GM12891 (cell line): Measurements from ENCODE around the gene LYAR.
A peak's percentile ranks its signal among the peaks of the same experiment; 100 is the strongest.
"Not testable (repeated sequence)": the region's sequence is repeated elsewhere in the genome, so short reads cannot be mapped to it uniquely, and the experiment has no call there.

ENCODE experiments used
- DNase-seq: peaks from one replicate; pipeline ENCODE4 v3.0.0; 2011; ENCODE audit warnings: low spot score; ENCODE audit not compliant: insufficient read length
- FAIRE-seq: peaks from 2 replicates; lab custom pipeline; 2011; peaks lifted over from hg19 to GRCh38; lab: Jason Lieb, UNC
- PAX5 ChIP-seq: IDR thresholded peaks from 2 replicates; pipeline ENCODE4 v1.6.1; 2011; ENCODE audit warnings: low read length, moderate library complexity, mild to moderate bottlenecking; ENCODE audit not compliant: insufficient read depth, severe bottlenecking
- POLR2A ChIP-seq: IDR thresholded peaks from 2 replicates; pipeline ENCODE4 v1.6.1; 2011; ENCODE audit warnings: low read depth, low read length, control low read depth
- POLR2AphosphoS5 ChIP-seq: IDR thresholded peaks from 2 replicates; pipeline ENCODE4 v1.6.1; 2011; ENCODE audit warnings: low read depth, low read length, control low read depth
- POU2F2 ChIP-seq: IDR thresholded peaks from 2 replicates; pipeline ENCODE4 v1.6.1; 2011; ENCODE audit warnings: low read depth, mild to moderate bottlenecking, control low read depth, low read length, moderate library complexity
- SPI1 ChIP-seq: IDR thresholded peaks from 2 replicates; pipeline ENCODE4 v1.6.1; 2011; ENCODE audit warnings: low read depth, low read length, control low read depth
- TAF1 ChIP-seq: IDR thresholded peaks from 2 replicates; pipeline ENCODE4 v1.6.1; 2011; ENCODE audit warnings: low read depth, low read length, control low read depth

LYAR gene

DNA sequence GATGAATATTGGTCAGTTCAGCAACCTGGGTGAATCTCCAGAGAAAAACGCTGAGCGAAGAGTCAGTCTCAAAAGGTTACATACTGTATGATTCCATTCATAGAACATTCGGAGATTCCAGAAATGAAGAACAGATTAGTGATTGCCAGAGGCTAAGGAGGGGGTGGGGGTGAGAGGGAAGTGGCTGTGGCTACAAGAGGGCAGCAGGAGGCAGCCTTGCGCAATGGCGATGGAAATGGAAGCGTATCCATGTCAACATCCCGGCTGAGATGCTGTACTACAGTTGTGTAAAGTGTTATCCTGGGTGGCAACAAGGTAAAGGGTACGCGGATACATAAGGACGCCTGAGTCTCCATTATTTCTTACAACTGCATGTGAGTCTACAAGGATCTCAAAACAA is 18.0 kb downstream of the LYAR start:
- DNase-seq, result no peak
- FAIRE-seq, result no peak
- TF ChIP-seq PAX5 (no peak), POLR2AphosphoS5 (no peak), TAF1 (no peak), POLR2A (no peak), POU2F2 (no peak), SPI1 (no peak)

DNA sequence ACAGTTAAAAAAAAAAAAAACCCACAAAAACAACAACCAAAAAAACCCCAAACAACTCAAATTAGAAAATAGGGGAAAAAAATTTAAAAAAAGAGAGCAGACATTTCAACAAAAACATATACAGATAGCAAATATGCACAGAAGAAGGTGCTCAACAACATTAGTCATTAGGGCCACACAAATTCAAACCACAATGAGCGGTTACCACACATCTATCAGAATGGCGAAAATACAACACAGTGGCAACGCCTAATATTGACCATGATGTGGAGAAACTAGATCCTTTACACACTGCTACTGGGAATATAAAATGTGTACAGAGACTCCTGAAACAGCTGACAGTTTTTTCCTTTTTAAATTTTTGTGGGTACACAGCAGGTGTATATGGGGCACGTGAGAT is 19.4 kb downstream of the LYAR start:
- no peak for FAIRE-seq
- TF ChIP-seq SPI1 (no peak), POLR2A (no peak), TAF1 (no peak), POLR2AphosphoS5 (no peak), POU2F2 (no peak), PAX5 (no peak)

DNA sequence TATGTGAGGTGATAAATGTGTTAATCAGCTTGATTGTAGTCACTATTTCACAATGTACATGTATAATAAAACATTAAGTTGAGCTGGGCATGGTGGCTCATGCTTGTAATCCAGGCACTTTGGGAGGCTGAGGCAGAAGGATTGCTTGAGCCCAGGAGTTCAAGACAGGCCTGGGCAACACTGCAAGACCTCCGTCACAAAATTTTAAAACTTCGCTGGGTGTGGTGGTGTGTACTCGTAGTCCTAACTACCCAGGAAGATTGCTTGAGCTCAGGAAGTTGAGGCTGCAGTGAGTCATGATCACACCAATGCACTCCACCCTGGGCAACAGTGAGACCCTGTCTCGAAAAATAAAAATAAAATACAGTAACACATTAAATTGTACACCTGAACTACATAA is 20.1 kb downstream of the LYAR start:
- DNase-seq (no peak), FAIRE-seq (no peak)
- no peak for TF ChIP-seq SPI1

More for the DNA sequence above, 19.4 kb downstream of the LYAR start:
- no peak for DNase-seq

DNA sequence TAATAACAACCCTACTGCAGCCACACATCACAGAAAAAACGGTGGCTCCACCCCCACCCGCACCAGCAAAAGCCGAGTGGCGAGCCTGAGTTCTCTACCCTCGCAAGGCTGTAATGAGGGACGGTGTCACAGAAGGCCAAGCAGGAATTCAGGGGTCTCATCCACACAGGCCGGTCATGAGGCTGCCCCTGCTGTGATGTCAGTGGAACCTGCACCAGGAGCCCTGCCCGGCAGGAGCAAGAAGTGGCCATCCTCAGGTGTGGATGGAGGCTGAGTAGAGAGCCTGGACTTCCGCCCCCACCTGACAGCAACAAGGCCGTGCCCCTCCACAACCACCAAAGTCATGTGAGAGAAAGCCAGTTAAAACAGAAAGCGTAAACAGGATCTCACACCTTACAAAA is 20.6 kb downstream of the LYAR start:
- TF ChIP-seq SPI1, result no peak
- TF ChIP-seq PAX5, result no peak
- TF ChIP-seq POLR2AphosphoS5, result no peak
- DNase-seq (no peak), FAIRE-seq (no peak)

DNA sequence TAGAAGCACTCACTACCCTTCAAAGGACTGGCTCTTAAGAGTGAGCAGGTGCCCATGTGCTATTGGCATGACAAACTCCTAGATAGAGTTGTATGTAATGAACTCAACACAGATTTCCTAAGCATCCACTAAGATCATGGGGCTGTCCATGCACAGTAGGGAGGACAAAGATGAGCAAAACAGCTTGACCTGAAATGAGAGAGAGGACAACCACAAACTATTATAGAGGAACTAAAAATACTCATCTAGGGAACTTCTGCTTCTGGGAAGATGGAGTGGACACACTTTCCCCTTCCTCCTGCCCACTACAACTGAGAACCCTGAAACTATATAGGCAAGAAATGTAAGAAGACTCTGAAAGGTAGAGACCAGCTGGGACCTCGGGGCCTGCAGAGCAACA is 21.2 kb downstream of the LYAR start:
- DNase-seq, result no peak
- TF ChIP-seq POLR2A (no peak), POU2F2 (no peak), PAX5 (no peak), SPI1 (no peak), POLR2AphosphoS5 (no peak), TAF1 (no peak)
- FAIRE-seq, result no peak

DNA sequence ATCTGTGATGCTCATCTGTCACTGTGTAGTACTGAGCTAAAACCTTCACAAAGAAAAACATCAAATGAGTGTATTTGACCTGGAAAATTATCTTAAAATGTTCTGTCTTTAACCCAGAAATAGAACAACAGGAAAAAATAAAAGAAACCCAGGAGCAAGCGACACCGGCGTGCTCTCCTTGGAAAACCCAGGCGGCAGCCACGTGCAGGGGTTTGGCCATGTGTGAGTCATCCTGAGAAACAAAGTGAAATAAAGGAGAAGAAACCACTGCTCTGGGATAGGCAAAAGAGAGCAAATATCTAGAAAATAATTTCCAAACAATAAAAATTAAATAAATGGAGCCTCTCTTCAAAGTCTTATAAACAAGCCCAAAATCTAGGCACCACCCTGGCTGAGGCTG is 22.0 kb downstream of the LYAR start:
- FAIRE-seq, result no peak

DNA sequence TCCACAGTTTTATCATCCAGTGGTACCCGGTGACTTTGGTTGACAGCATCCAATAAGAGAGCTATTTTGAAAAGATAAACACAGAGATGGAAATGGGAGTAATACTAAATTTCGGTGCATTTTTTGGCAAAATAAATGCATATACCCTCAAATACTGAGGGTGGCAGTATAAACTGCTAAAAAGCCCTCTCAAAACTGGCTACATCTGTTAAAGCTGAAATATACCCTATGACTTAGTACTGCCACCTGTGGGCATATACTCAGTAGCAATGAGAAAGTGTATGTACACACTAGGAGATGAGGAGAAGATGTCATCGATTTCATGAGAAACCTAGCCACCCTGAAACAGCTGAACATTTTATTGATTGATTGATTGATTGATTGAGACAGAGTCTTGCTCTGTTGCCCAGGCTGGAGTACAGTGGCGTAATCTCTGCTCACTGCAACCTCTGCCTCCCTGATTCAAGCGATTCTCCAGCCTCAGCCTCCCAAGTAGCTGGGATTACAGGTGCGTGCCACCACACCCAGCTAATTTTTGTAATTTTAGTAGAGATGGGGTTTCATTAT is 29.7 kb downstream of the LYAR start:
- DNase-seq, result peak; percentile 53
- TF ChIP-seq TAF1, result no peak
- TF ChIP-seq POLR2A, result no peak
- no peak for TF ChIP-seq SPI1
- TF ChIP-seq POU2F2, result no peak
- TF ChIP-seq PAX5, result no peak
- TF ChIP-seq POLR2AphosphoS5, result no peak
- FAIRE-seq, result peak; percentile 77

More for the DNA sequence above, 22.0 kb downstream of the LYAR start:
- TF ChIP-seq POLR2A (no peak), SPI1 (no peak), POU2F2 (no peak), PAX5 (no peak), TAF1 (no peak), POLR2AphosphoS5 (no peak)
- DNase-seq, result no peak

DNA sequence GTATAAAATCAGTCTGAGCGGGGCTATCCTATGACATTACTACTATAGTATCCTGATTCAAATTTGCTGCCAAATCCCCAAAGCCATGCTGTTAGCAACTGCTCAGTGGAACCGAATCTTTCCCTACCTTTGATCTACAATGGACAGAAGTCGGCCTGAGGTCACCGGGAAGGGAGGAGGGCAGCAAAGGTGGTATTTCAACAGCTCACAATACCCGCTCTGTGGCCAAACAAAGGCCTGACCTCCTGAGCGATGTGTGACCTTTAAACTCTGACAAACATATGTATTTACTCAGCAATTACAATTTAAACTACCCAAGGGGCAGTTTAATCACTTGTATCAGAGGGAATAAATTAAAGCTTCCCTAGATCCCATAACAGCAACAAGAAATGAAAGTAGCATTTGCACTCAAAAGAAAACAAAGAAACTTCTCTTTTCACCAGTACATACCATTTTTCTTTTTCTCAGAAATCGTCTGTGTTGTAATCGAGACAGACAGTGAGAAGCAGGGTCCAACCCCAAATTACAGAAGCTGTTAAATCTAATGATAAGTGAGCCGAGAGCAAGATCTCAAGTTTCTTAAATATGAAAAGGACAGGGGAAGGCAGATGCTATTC is 30.4 kb downstream of the LYAR start:
- no peak for TF ChIP-seq POLR2A
- no peak for TF ChIP-seq POU2F2
- TF ChIP-seq PAX5, result no peak
- no peak for TF ChIP-seq TAF1
- no peak for TF ChIP-seq SPI1
- TF ChIP-seq POLR2AphosphoS5, result no peak
- FAIRE-seq (no peak), DNase-seq (no peak)

DNA sequence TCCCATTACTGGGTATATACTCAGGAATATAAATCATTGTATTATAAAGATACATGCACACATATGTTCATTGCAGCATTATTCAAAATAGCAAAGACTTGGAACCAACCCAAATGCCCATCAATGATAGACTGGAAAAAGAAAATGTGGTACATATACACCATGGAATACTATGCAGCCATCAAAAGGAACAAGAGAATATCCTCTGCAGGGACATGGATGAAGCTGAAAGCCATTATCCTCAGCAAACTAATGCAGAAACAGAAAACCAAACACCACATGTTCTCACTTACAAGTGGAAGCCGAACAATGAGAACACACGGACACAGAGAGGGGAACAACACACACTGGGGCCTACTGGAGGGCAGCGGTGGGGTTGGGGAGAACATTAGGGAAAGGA is 32.2 kb downstream of the LYAR start:
- DNase-seq, FAIRE-seq: not testable (repeated sequence)

DNA sequence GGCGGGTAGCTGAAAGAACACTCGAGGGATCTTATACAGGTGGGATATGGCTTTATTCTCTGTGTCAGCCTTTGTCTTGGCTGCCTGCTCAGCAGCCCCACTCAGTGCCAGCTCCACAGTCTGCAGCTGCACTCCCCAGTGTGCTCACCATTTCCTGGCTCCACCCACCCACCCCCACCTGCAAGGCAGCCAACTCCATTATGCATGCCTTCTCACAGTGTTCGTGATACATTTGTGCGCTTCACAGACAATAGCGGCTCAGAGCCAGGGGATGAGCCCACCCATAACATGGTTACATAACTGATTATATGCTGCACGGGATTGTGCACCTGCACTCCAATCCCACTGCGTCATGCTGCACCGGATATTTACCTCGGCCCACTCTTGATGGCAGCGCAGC is 33.2 kb downstream of the LYAR start:
- peak; percentile 83 for FAIRE-seq

More for the DNA sequence above, 33.2 kb downstream of the LYAR start:
- DNase-seq, result no peak
- TF ChIP-seq PAX5 (no peak), SPI1 (no peak), POLR2A (no peak), POLR2AphosphoS5 (no peak), POU2F2 (no peak), TAF1 (no peak)
